DOHH2 (cell line): ENCODE measurements around the gene RPTOR.

Experiments
- H3F3A ChIP-seq: fragments of 200-600 bp; sonication (generic), shearing (Covaris generic); 2 replicates; pipeline ENCODE4 v1.6.0; 2016; ENCODE audit warnings: antibody characterized with exemption, mild to moderate bottlenecking; ENCODE audit not compliant: control insufficient read depth, insufficient read depth
- H3K27ac ChIP-seq: fragments of 200-600 bp; sonication (generic); 2 replicates; pipeline ENCODE4 v1.5.1; 2014; ENCODE audit warnings: low read depth, mild to moderate bottlenecking, low read length, moderate library complexity
- H3K27me3 ChIP-seq: fragments of 200-600 bp; sonication (generic); 2 replicates; pipeline ENCODE4 v1.6.1; 2014; ENCODE audit warnings: mild to moderate bottlenecking, low read length, mixed read lengths; ENCODE audit not compliant: control insufficient read depth
- H3K36me3 ChIP-seq: fragments of 200-600 bp; sonication (generic); 2 replicates; pipeline ENCODE4 v1.6.1; 2014; ENCODE audit warnings: mild to moderate bottlenecking, low read length, moderate library complexity, mixed read lengths; ENCODE audit not compliant: control insufficient read depth
- H3K4me1 ChIP-seq: fragments of 200-600 bp; sonication (generic); 2 replicates; pipeline ENCODE4 v1.6.1; 2014; ENCODE audit warnings: mild to moderate bottlenecking, low read length, mixed read lengths; ENCODE audit not compliant: control insufficient read depth
- H3K4me2 ChIP-seq: fragments of 200-600 bp; sonication (generic); 2 replicates; pipeline ENCODE4 v1.6.0; 2014; ENCODE audit warnings: mild to moderate bottlenecking, low read length, moderate library complexity
- H3K4me3 ChIP-seq: fragments of 200-600 bp; sonication (generic); 2 replicates; pipeline ENCODE4 v1.5.1; 2014; ENCODE audit warnings: mild to moderate bottlenecking, low read length, mixed read lengths
- H3K79me2 ChIP-seq: fragments of 200-600 bp; sonication (generic); 2 replicates; pipeline ENCODE4 v1.6.1; 2014; ENCODE audit warnings: mild to moderate bottlenecking, low read length, mixed read lengths; ENCODE audit not compliant: control insufficient read depth
- H3K9me2 ChIP-seq: fragments of 200-600 bp; sonication (generic); replicated peaks from 2 replicates; pipeline ENCODE4 v1.6.1; 2014; ENCODE audit warnings: mild to moderate bottlenecking, low read length, mixed read lengths; ENCODE audit not compliant: control insufficient read depth
- H3K9me3 ChIP-seq: fragments of 200-600 bp; sonication (generic); 2 replicates; pipeline ENCODE4 v1.6.1; 2014; ENCODE audit warnings: antibody characterized with exemption, low read length, mixed read lengths; ENCODE audit not compliant: control insufficient read depth, insufficient read depth
- H4K20me1 ChIP-seq: fragments of 200-600 bp; sonication (generic); 2 replicates; pipeline ENCODE4 v1.6.0; 2014; ENCODE audit warnings: low read depth, mild to moderate bottlenecking, antibody characterized with exemption, low read length, moderate library complexity; ENCODE audit not compliant: control insufficient read depth, insufficient read depth
- CTCF ChIP-seq: fragments of 200-600 bp; sonication (generic); IDR thresholded peaks from one replicate; pipeline ENCODE4 v1.5.1; 2014; ENCODE audit warnings: antibody characterized with exemption, mild to moderate bottlenecking, low read depth, low read length; ENCODE audit not compliant: poor library complexity, severe bottlenecking
- EZH2phosphoT487 ChIP-seq: fragments of 200-600 bp; sonication (generic); IDR thresholded peaks from 2 replicates; pipeline ENCODE4 v1.6.1; 2017; ENCODE audit warnings: borderline replicate concordance, mild to moderate bottlenecking, antibody characterized with exemption, low read length, moderate library complexity, mixed read lengths

RPTOR gene

GRCh38 chr17:80633994-80634566, 89.4 kb downstream of the RPTOR start:
- Histone ChIP-seq H3K9me2 (no peaks in the 10 kb centered on the region), H3K4me3 (no peak overlapping the region), H3K36me3 (no peaks in the 10 kb centered on the region; the same call in 1 of the 2 replicates), H3K4me1 (no peaks in the 10 kb centered on the region), H3K27ac (no peak overlapping the region), H3K9me3 (no peaks in the 10 kb centered on the region; the same call in 1 of the 2 replicates), H3K79me2 (peaks cover 80% of the 10 kb centered on the region), H4K20me1 (no peaks in the 10 kb centered on the region), H3K4me2 (no peak overlapping the region), H3F3A (peaks cover 3% of the 10 kb centered on the region; the same call in 1 of the 2 replicates), H3K27me3 (no peaks in the 10 kb centered on the region)
- no peak for TF ChIP-seq CTCF

GRCh38 chr17:80636361-80637018, 91.9 kb downstream of the RPTOR start:
- Histone ChIP-seq H3K79me2 (peaks cover 83% of the 10 kb centered on the region), H3K36me3 (no peaks in the 10 kb centered on the region; the same call in 1 of the 2 replicates), H3K27ac (no peak overlapping the region), H3K9me3 (no peaks in the 10 kb centered on the region; the same call in 1 of the 2 replicates), H3K4me2 (no peak overlapping the region), H3F3A (peaks cover 3% of the 10 kb centered on the region; the same call in 1 of the 2 replicates), H4K20me1 (no peaks in the 10 kb centered on the region), H3K4me1 (no peaks in the 10 kb centered on the region), H3K27me3 (no peaks in the 10 kb centered on the region), H3K9me2 (no peaks in the 10 kb centered on the region), H3K4me3 (no peak overlapping the region)
- TF ChIP-seq CTCF, result no peak
- no peak for TF ChIP-seq EZH2phosphoT487

- Histone ChIP-seq H3K9me2 (no peaks in the 10 kb centered on the region), H3K79me2 (peaks cover 80% of the 10 kb centered on the region), H3F3A (peaks cover 3% of the 10 kb centered on the region; the same call in 1 of the 2 replicates), H3K4me2 (no peak overlapping the region), H3K27ac (no peak overlapping the region), H3K4me3 (no peak overlapping the region), H3K4me1 (no peaks in the 10 kb centered on the region), H4K20me1 (no peaks in the 10 kb centered on the region), H3K36me3 (no peaks in the 10 kb centered on the region; the same call in 1 of the 2 replicates), H3K27me3 (no peaks in the 10 kb centered on the region), H3K9me3 (no peaks in the 10 kb centered on the region; the same call in 1 of the 2 replicates)
- TF ChIP-seq CTCF, result no peak
- TF ChIP-seq EZH2phosphoT487, result no peak
Observed at GRCh38 chr17:80637048-80637781, 92.6 kb downstream of the RPTOR start.
